WI38 (cell line): ENCODE measurements around the gene CES3.

Experiments used
- H3K4me3 ChIP-seq: 2 replicates; pipeline ENCODE4 v1.5.1; 2011; ENCODE audit warnings: low read depth, mild to moderate bottlenecking, control low read depth, low read length
- CTCF ChIP-seq: IDR thresholded peaks from 2 replicates; pipeline ENCODE4 v1.5.1; 2012; ENCODE audit warnings: low read depth, mild to moderate bottlenecking, control low read depth, low read length

CES3 gene

GRCh38 chr16:66934138-66934838 is 26.8 kb upstream of the CES3 start, which contains the start of gene CIAO2B:
Gene CIAO2B (minus strand): TSS chr16:66934402. CDS start chr16:66934364, 38 bp downstream.
- peak within 1 kb of the TSS; percentile 100 for H3K4me3 ChIP-seq
- TF ChIP-seq CTCF, result no peak

GRCh38 chr16:66934839-66935313 is 26.2 kb upstream of the CES3 start:
- peak overlapping the region; percentile 100 for H3K4me3 ChIP-seq

GRCh38 chr16:66935314-66936011 is 25.6 kb upstream of the CES3 start, which contains the start of gene CES2:
Gene CES2 (plus strand): TSS chr16:66935516. CDS start chr16:66935636, 120 bp downstream.
- peak within 1 kb of the TSS; percentile 100 for H3K4me3 ChIP-seq
- no peak for TF ChIP-seq CTCF

GRCh38 chr16:66936462-66936861 is 24.6 kb upstream of the CES3 start:
- no peak for TF ChIP-seq CTCF
- H3K4me3 ChIP-seq, result no peak overlapping the region; the same call in 1 of the 2 replicates

- TF ChIP-seq CTCF, result no peak
- no peak overlapping the region for H3K4me3 ChIP-seq
These were observed 24.0 kb upstream of the CES3 start for GRCh38 chr16:66936889-66937554.

- TF ChIP-seq CTCF, result no peak
- H3K4me3 ChIP-seq, result no peak overlapping the region
These were observed 23.2 kb upstream of the CES3 start for GRCh38 chr16:66937725-66938337.

- no peak overlapping the region for H3K4me3 ChIP-seq
- no peak for TF ChIP-seq CTCF
These were observed 21.7 kb upstream of the CES3 start for GRCh38 chr16:66939366-66939765.
